HG02763 (cell line): Measurements from ENCODE around the gene ADGRD2.

ENCODE experiments used
- ATAC-seq: cut with Tn5 transposase; IDR thresholded peaks from one replicate; pipeline ENCODE4 v1.9.1; 2021; ENCODE audit warnings: mild to moderate bottlenecking, moderate library complexity; ENCODE audit not compliant: unreplicated experiment

ADGRD2 gene

GRCh38 chr9:124436320-124436719 is 13.9 kb upstream of the ADGRD2 start:
- no peak for ATAC-seq

GRCh38 chr9:124437086-124437485 is 13.2 kb upstream of the ADGRD2 start:
- ATAC-seq, result no peak

- no peak for ATAC-seq
Measured at GRCh38 chr9:124438091-124438490, 12.2 kb upstream of the ADGRD2 start.

GRCh38 chr9:124439086-124439485 is 11.2 kb upstream of the ADGRD2 start:
- no peak for ATAC-seq

GRCh38 chr9:124439686-124440243 is 10.5 kb upstream of the ADGRD2 start:
- no peak for ATAC-seq

- no peak for ATAC-seq
Measured at GRCh38 chr9:124440786-124441185, 9.5 kb upstream of the ADGRD2 start.

- no peak for ATAC-seq
Measured at GRCh38 chr9:124441291-124441690, 9.0 kb upstream of the ADGRD2 start.

- no peak for ATAC-seq
Measured at GRCh38 chr9:124442379-124442778, 7.9 kb upstream of the ADGRD2 start.

GRCh38 chr9:124442826-124443225 is 7.4 kb upstream of the ADGRD2 start:
- no peak for ATAC-seq

GRCh38 chr9:124443625-124444024 is 6.6 kb upstream of the ADGRD2 start:
- ATAC-seq, result no peak

GRCh38 chr9:124444166-124444565 is 6.1 kb upstream of the ADGRD2 start:
- ATAC-seq, result no peak

- ATAC-seq, result no peak
Measured at GRCh38 chr9:124447297-124447661, 3.0 kb upstream of the ADGRD2 start.

- no peak for ATAC-seq
Measured at GRCh38 chr9:124448019-124448418, 2.2 kb upstream of the ADGRD2 start.

- ATAC-seq, result no peak
Measured at GRCh38 chr9:124449381-124450151, 685 bp upstream of the ADGRD2 start.

GRCh38 chr9:124450931-124451661 is 845 bp downstream of the ADGRD2 start:
- ATAC-seq, result no peak

- no peak for ATAC-seq
Measured at GRCh38 chr9:124452326-124452725, 2.1 kb downstream of the ADGRD2 start.

- ATAC-seq, result no peak
Measured at GRCh38 chr9:124452841-124453585, 2.8 kb downstream of the ADGRD2 start.

- no peak for ATAC-seq
Measured at GRCh38 chr9:124453586-124454191, 3.4 kb downstream of the ADGRD2 start.

GRCh38 chr9:124454296-124454695 is 4.0 kb downstream of the ADGRD2 start:
- ATAC-seq, result no peak

GRCh38 chr9:124454791-124455443 is 4.7 kb downstream of the ADGRD2 start:
- ATAC-seq, result no peak
